ENCODE measurements around the gene ZNF429.

ZNF429 gene

DNA sequence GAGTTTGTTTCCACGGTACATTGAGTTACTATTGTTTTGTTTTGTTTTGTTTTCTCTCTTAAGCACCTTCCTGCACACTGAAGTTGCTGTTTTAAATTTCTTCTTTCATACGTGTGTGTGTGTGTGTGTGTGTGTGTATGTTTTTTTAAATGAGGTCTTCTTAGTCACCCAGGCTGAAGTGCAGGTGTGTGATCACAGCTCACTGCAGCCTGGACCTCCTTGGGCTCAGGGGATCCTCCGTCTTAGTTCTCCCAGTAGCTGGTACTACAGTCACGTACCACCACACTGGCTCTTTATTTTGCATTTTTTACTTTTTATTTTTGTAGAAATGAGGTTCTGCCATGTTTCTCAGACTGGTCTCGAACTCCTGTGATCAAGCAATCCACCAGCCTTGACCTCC, 20.8 kb upstream of the ZNF429 start:
- TF ChIP-seq CTCF (IDR thresholded peaks at IDR 0.05; ENCODE audit: insufficient read depth, low read length), result no peak
- TF ChIP-seq SPI1 (IDR thresholded peaks at IDR 0.05; ENCODE audit: borderline replicate concordance, low read depth), result no peak
- no peak for TF ChIP-seq GABPA (IDR thresholded peaks at IDR 0.05; ENCODE audit: low read depth)
- no peak for TF ChIP-seq REST (IDR thresholded peaks at IDR 0.05; ENCODE audit: insufficient replicate concordance, low read depth)
- no peak for DNase-seq (ENCODE audit: low read depth in 1 of 2, low spot score in 1 of 2)
- Histone ChIP-seq H3K27me3 (ENCODE audit: insufficient read depth, poor library complexity, severe bottlenecking) (no peaks in the 10 kb centered on the region), H3K4me3 (replicated peaks; ENCODE audit: insufficient read depth, low read length) (no peak overlapping the region), H3K27ac (replicated peaks) (no peak overlapping the region)

DNA sequence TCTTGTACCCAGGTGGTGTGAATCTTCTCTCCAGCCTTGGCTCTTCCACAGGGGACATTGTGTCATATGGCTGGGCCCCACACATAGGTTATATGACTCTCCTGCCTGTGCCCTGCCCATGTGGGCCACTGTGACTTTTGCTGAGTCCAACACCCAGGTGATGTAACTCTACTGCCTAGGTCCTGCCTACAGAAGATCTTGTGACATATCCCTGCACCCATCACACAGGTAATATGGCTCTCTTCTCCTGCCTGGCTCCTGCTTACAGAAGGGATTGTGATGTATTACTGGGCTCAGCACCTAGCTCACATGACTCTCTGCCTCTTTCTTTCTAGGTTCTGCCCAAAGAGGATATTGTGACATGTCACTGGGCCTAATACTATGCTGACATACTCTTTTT, 19.5 kb upstream of the ZNF429 start:
- Histone ChIP-seq H3K27me3 (ENCODE audit: insufficient read depth, poor library complexity, severe bottlenecking) (no peaks in the 10 kb centered on the region), H3K4me3 (replicated peaks; ENCODE audit: insufficient read depth, low read length) (no peak overlapping the region), H3K27ac (replicated peaks) (no peak overlapping the region)
- TF ChIP-seq POLR2AphosphoS5 (IDR thresholded peaks at IDR 0.05; ENCODE audit: low read depth) (no peak), CTCF (IDR thresholded peaks at IDR 0.05; ENCODE audit: insufficient read depth, low read length) (no peak), GABPA (IDR thresholded peaks at IDR 0.05; ENCODE audit: low read depth) (no peak), SPI1 (IDR thresholded peaks at IDR 0.05; ENCODE audit: borderline replicate concordance, low read depth) (no peak), REST (IDR thresholded peaks at IDR 0.05; ENCODE audit: insufficient replicate concordance, low read depth) (no peak)
- DNase-seq (ENCODE audit: low read depth in 1 of 2, low spot score in 1 of 2), result no peak

DNA sequence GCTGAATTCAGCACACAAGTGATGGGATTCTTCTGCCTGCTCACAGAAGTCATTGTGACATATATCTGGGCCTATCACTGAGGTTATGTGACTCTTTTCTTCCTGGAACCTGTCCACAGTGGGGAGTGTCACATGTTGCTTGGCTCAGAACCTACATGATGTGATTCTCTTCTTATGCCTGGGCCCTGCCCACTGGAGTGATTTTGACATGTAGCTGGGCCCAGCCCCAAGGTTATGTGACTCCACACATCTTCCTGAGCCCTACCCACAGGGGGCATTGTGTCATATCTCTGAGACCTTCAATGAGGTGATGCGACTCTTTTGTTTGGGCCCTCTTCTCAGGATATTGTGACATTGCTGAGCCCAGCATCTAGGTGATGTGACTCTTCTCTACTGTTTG, 17.4 kb upstream of the ZNF429 start:
- no peak overlapping the region for H3K27ac ChIP-seq (replicated peaks)
- no peaks in the 10 kb centered on the region for H3K27me3 ChIP-seq (ENCODE audit: insufficient read depth, poor library complexity, severe bottlenecking)
- no peak for DNase-seq (ENCODE audit: low read depth in 1 of 2, low spot score in 1 of 2)
- H3K4me3 ChIP-seq (replicated peaks; ENCODE audit: insufficient read depth, low read length), result no peak overlapping the region
- TF ChIP-seq GABPA (IDR thresholded peaks at IDR 0.05; ENCODE audit: low read depth) (no peak), POLR2AphosphoS5 (IDR thresholded peaks at IDR 0.05; ENCODE audit: low read depth) (no peak), SPI1 (IDR thresholded peaks at IDR 0.05; ENCODE audit: borderline replicate concordance, low read depth) (no peak), REST (IDR thresholded peaks at IDR 0.05; ENCODE audit: insufficient replicate concordance, low read depth) (no peak), CTCF (IDR thresholded peaks at IDR 0.05; ENCODE audit: insufficient read depth, low read length) (no peak)
